ENCODE results near the gene LILRA6. TPM values are rescaled to one million over a fixed set of nuclear protein-coding genes. Genes with fewer than 3 reads are reported as not detected.

The LILRA6 gene
- total and polyA plus RNA-seq, 2 of the 8 experiments (the other 6 are each of a cell fraction or from before 2014, with no cell fraction given), result not detected

- no peak for DNase-seq (ENCODE audit: low read depth in 1 of 2, low spot score in 2 of 2)
- Histone ChIP-seq H2BK20ac (ENCODE audit: low read length) (no peak overlapping the region), H3K4me2 (ENCODE audit: insufficient read depth in 1 of 2, low read depth in 2 of 2, low read length in 2 of 2) (no peak overlapping the region; a peak in 1 of 4 replicates), H3K4ac (replicated peaks; ENCODE audit: insufficient read length, low read depth, low read length) (no peak overlapping the region), H4K91ac (replicated peaks; ENCODE audit: insufficient read length, low read length) (no peak overlapping the region), H3K36me3 (ENCODE audit: control insufficient read depth in 2 of 4, insufficient read depth in 4 of 4, low read length in 3 of 4) (peaks cover 43 to 57% (median 53%) of the 10 kb centered on the region in 4 experiments), H4K5ac (ENCODE audit: insufficient read length, low read depth, low read length) (no peak overlapping the region), H2BK15ac (ENCODE audit: low read length) (no peak overlapping the region), H2BK12ac (ENCODE audit: low read depth, low read length) (no peak overlapping the region), H2BK120ac (replicated peaks; ENCODE audit: low read depth, low read length) (no peak overlapping the region), H3K23ac (ENCODE audit: insufficient read length) (no peak overlapping the region), H3K27me3 (replicated peaks in 1 of 4; ENCODE audit: control insufficient read depth in 3 of 4, extremely low read depth in 1 of 4, insufficient read depth in 3 of 4, low read length in 3 of 4) (no peaks in the 10 kb centered on the region), H3K23me2 (ENCODE audit: low read depth, low read length) (peaks cover 9% of the 10 kb centered on the region), H2BK5ac (ENCODE audit: low read depth, low read length) (no peak overlapping the region), H4K8ac (ENCODE audit: extremely low read depth, insufficient read depth, low read length) (no peak overlapping the region), H3K9ac (replicated peaks in 1 of 4; ENCODE audit: extremely low read depth in 1 of 4, low read depth in 3 of 4, low read length in 3 of 4) (no peak overlapping the region; a peak in 1 of 7 replicates), H3K9me3 (ENCODE audit: insufficient read depth in 2 of 2, low read depth in 1 of 2, low read length in 1 of 2) (no peaks in the 10 kb centered on the region), H3K4me1 (replicated peaks in 1 of 4; ENCODE audit: control insufficient read depth in 3 of 4, insufficient read depth in 4 of 4, low read length in 3 of 4) (peaks cover 9 to 18% (median 14%) of the 10 kb centered on the region in 4 experiments), H3K4me3 (ENCODE audit: extremely low read depth in 1 of 4, insufficient read depth in 2 of 4, low read depth in 3 of 4, low read length in 4 of 4) (no peak overlapping the region), H3K27ac (ENCODE audit: low read depth, low read length) (peak overlapping the region; percentile 32; the same call in 1 of the 2 replicates), H3K79me2 (ENCODE audit: control insufficient read depth in 1 of 2, insufficient read depth in 2 of 2, low read length in 2 of 2) (peaks cover 16 to 43% of the 10 kb centered on the region in 2 experiments), H3K14ac (ENCODE audit: insufficient read length) (no peak overlapping the region), H2AK5ac (ENCODE audit: low read depth, low read length) (no peak overlapping the region), H4K20me1 (replicated peaks in 1 of 2; ENCODE audit: control insufficient read depth in 1 of 2, insufficient read depth in 2 of 2, low read length in 2 of 2) (peaks cover 49 to 51% of the 10 kb centered on the region in 2 experiments), H2AFZ (ENCODE audit: low read length) (no peak overlapping the region), H3K79me1 (ENCODE audit: low read depth, low read length) (peaks cover 18% of the 10 kb centered on the region), H3K56ac (replicated peaks; ENCODE audit: insufficient read length, low read depth, low read length) (no peak overlapping the region), H3K18ac (ENCODE audit: extremely low read depth, low read length) (no peak overlapping the region)
- FAIRE-seq, result no peak
- ChIA-PET POLR2A (ENCODE audit: partially characterized antibody) (interaction anchor here (0.8 to 23.4 kb wide), 22 partner anchors 10 to 229 kb away, joined by 3 to 909 read pairs (median 6); partner anchors contain the start of genes CNOT3, LILRB2, LILRB3 and LILRB5), CTCF (ENCODE audit: partially characterized antibody) (interaction anchor here (1.2 to 1.6 kb wide), 3 partner anchors 21 to 27 kb away, joined by 3 to 6 read pairs (median 3); no protein-coding TSS in a partner anchor)
- TF ChIP-seq SP4 (IDR thresholded peaks at IDR 0.05; ENCODE audit: low read length) (0 out of 2 replicates have a peak, but pooled peaks have one; percentile 16), TAF7 (optimal IDR thresholded peaks at IDR 0.05; ENCODE audit: borderline replicate concordance, low read depth, low read length) (peak; percentile 19), JUND (IDR thresholded peaks at IDR 0.05; ENCODE audit: low read length) (no peak)
- 100% methylated on average over 5 of the region's 5 CpGs; no CpG with 5 or more reads in 1 of the 2 experiments for WGBS, 2 experiments (ENCODE audit: extremely low coverage in 1 of 2, insufficient coverage in 1 of 2, insufficient read length in 1 of 2, insufficient replicate concordance in 2 of 2, low coverage in 1 of 2, low lambda C conversion rate in 2 of 2, missing lambda C conversion rate in 1 of 2)
These were observed 35.0 kb downstream of the LILRA6 start for GRCh38 chr19:54207676-54207982.
